Measurements from ENCODE around the gene BORA.
"Not testable (repeated sequence)": the region's sequence is repeated elsewhere in the genome, so short reads cannot be mapped to it uniquely, and the experiment has no call there.

BORA gene

DNA sequence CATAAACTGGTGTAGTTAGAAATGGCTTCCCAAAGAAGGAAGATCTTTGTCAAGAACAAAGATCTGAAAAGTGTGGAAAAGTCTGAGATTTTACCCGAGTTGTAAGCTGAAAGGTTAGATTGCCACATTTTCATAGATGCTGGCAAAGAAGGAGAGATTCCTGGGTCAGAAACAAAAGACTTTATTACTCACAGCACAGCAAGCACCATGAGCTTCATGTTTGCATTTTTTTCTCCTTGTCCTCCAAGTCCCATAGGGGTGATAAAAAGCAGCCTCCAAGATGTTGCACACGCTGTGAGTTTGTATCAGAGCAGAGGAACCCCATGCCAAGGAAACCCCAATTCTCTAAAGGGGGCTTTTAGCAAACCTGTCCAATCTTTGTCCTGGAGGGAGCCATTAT lies 29.6 kb upstream of the BORA start:
- Histone ChIP-seq H3K36me3 (ENCODE audit: low read depth) (no peaks in the 10 kb centered on the region), H3K27me3 (ENCODE audit: insufficient read depth, poor library complexity, severe bottlenecking) (no peaks in the 10 kb centered on the region), H3K9me3 (ENCODE audit: severe bottlenecking) (no peaks in the 10 kb centered on the region), H3K4me1 (ENCODE audit: insufficient read depth, poor library complexity, severe bottlenecking) (no peaks in the 10 kb centered on the region), H3K4me3 (ENCODE audit: severe bottlenecking) (no peak overlapping the region), H3K27ac (ENCODE audit: poor library complexity, severe bottlenecking) (no peak overlapping the region)
- no peak for DNase-seq (ENCODE audit: low spot score)
- ATAC-seq (ENCODE audit: low read depth) = no peak
- TF ChIP-seq, protein P1, sequence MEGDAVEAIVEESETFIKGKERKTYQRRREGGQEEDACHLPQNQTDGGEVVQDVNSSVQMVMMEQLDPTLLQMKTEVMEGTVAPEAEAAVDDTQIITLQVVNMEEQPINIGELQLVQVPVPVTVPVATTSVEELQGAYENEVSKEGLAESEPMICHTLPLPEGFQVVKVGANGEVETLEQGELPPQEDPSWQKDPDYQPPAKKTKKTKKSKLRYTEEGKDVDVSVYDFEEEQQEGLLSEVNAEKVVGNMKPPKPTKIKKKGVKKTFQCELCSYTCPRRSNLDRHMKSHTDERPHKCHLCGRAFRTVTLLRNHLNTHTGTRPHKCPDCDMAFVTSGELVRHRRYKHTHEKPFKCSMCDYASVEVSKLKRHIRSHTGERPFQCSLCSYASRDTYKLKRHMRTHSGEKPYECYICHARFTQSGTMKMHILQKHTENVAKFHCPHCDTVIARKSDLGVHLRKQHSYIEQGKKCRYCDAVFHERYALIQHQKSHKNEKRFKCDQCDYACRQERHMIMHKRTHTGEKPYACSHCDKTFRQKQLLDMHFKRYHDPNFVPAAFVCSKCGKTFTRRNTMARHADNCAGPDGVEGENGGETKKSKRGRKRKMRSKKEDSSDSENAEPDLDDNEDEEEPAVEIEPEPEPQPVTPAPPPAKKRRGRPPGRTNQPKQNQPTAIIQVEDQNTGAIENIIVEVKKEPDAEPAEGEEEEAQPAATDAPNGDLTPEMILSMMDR (IDR thresholded peaks at IDR 0.05; ENCODE audit: poor library complexity, severe bottlenecking) = no peak

DNA sequence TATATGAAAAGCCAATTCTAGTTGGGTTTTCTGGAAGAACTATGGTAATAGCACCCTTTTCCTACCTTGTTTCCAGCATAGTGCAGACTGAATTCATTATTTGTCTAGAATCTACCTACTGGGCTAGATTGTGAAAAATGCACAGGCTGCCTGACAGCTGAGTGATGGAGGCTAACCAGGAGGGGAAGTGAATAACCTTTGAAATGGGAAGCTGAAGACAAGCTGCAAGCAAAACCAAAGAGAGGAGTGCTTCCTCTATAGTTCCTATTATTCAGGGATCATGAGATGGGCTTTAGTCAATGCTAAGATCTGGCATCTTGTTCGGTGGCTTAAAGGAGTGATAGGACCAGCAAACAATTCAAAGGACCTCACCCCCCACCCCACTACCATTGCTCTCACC lies 27.2 kb upstream of the BORA start:
- ATAC-seq (ENCODE audit: low read depth) (no peak), DNase-seq (ENCODE audit: low spot score) (no peak)
- Histone ChIP-seq H3K27me3 (ENCODE audit: insufficient read depth, poor library complexity, severe bottlenecking) (no peaks in the 10 kb centered on the region), H3K27ac (ENCODE audit: poor library complexity, severe bottlenecking) (no peak overlapping the region), H3K4me3 (ENCODE audit: severe bottlenecking) (no peak overlapping the region), H3K36me3 (ENCODE audit: low read depth) (no peaks in the 10 kb centered on the region), H3K9me3 (ENCODE audit: severe bottlenecking) (no peaks in the 10 kb centered on the region), H3K4me1 (ENCODE audit: insufficient read depth, poor library complexity, severe bottlenecking) (no peaks in the 10 kb centered on the region)
- TF ChIP-seq, protein P1 (IDR thresholded peaks at IDR 0.05; ENCODE audit: poor library complexity, severe bottlenecking) = no peak

DNA sequence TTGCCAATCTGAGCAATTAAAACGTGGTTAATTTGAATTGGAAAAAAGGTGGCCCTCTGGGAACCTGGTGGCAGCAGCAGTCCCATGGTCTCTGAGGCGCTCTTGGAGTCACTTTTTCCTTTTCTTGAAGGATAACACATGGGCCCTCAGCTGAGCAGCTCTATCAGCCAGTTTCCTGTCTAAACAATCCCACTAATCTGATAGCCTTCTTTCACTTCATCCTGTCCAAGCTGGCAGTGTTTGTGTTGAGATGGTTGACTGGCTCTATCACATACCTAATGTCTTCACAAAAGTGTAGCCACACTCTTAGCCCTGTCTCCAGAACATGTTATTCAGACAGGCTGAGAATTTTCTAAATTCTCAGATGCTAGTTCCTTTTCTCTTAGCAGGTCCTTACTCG lies 10.9 kb upstream of the BORA start:
- Histone ChIP-seq H3K27ac (ENCODE audit: poor library complexity, severe bottlenecking) (no peak overlapping the region), H3K27me3 (ENCODE audit: insufficient read depth, poor library complexity, severe bottlenecking) (no peaks in the 10 kb centered on the region), H3K4me1 (ENCODE audit: insufficient read depth, poor library complexity, severe bottlenecking) (no peaks in the 10 kb centered on the region), H3K36me3 (ENCODE audit: low read depth) (peaks cover 55% of the 10 kb centered on the region), H3K9me3 (ENCODE audit: severe bottlenecking) (no peaks in the 10 kb centered on the region), H3K4me3 (ENCODE audit: severe bottlenecking) (no peak overlapping the region)
- ATAC-seq (ENCODE audit: low read depth) = no peak
- no peak for DNase-seq (ENCODE audit: low spot score)
- TF ChIP-seq, protein P1 (IDR thresholded peaks at IDR 0.05; ENCODE audit: poor library complexity, severe bottlenecking) = no peak

DNA sequence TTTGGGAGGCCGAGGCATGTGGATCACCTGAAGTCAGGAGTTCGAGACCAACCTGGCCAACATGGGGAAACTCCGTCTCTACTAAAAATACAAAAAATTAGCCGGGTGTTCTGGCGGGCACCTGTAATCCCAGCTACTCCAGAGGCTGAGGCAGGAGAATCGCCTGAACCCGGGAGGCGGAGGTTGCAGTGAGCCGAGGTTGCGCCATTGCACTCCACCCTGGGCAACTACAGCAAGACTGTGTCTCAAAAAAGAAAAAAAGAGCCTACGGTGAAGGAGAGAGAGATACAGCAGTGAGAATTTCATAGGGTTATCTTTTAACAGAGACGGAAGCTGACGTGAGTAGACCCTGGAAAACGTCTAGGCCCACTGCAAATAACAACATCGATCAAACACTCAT lies 1.5 kb upstream of the BORA start:
- Histone ChIP-seq H3K36me3 (ENCODE audit: low read depth) (peaks cover 41% of the 10 kb centered on the region), H3K4me3 (ENCODE audit: severe bottlenecking) (peak overlapping the region; percentile 58), H3K4me1 (ENCODE audit: insufficient read depth, poor library complexity, severe bottlenecking) (peaks cover 16% of the 10 kb centered on the region)
- not testable (repeated sequence) for H3K9me3 ChIP-seq (ENCODE audit: severe bottlenecking); ATAC-seq (ENCODE audit: low read depth); DNase-seq (ENCODE audit: low spot score); H3K27ac ChIP-seq (ENCODE audit: poor library complexity, severe bottlenecking); H3K27me3 ChIP-seq (ENCODE audit: insufficient read depth, poor library complexity, severe bottlenecking)

DNA sequence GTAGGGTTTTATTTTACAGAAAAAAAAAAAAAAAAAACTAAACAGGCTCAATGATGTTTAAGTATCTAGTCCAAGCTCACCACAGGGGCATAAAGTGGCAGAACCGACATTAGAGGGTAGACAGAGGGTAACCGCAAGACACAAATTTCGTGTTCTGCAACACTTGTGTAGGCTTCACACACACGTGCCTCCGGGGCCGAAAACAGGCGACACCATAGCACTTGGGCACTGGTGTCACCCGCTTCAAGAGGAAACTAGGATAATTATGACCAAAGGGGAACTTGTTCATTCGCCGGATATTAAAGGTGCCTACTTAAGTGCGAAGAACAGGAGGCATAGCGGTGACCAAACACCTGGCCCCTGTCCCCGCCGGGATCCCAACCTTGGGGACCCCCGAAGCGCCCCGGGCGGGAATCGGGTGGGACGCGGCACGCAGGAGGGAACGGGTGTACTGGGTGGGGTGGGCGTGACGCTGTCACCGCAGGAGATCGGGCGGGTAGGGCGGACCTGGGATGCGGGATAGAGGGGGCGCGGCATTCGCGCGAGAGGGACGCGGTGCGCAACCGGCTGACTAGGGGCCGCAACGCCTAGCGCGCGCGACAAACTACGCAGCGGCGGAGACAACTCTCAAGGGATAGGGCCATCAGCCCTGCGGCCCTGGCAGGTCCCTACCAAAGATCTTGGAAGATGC lies 852 bp upstream of the BORA start:
- Histone ChIP-seq H3K9me3 (ENCODE audit: severe bottlenecking) (no peaks in the 10 kb centered on the region), H3K27ac (ENCODE audit: poor library complexity, severe bottlenecking) (peak overlapping the region; percentile 16), H3K4me3 (ENCODE audit: severe bottlenecking) (peak overlapping the region; percentile 58), H3K27me3 (ENCODE audit: insufficient read depth, poor library complexity, severe bottlenecking) (no peaks in the 10 kb centered on the region), H3K36me3 (ENCODE audit: low read depth) (peaks cover 48% of the 10 kb centered on the region), H3K4me1 (ENCODE audit: insufficient read depth, poor library complexity, severe bottlenecking) (peaks cover 16% of the 10 kb centered on the region)
- TF ChIP-seq, protein P1 (IDR thresholded peaks at IDR 0.05; ENCODE audit: poor library complexity, severe bottlenecking) = no peak
- ATAC-seq (ENCODE audit: low read depth) (peak; percentile 33), DNase-seq (ENCODE audit: low spot score) (no peak)

Measured in RWPE2 (cell line).